Neural progenitor cell (in vitro differentiated cells): ENCODE measurements around the gene PCDH1.
A peak's percentile ranks its signal among the peaks of the same experiment; 100 is the strongest.

ENCODE experiments used
- CTCF ChIP-seq: fragments of 200-600 bp; sonication (generic); IDR thresholded peaks from 2 replicates; pipeline ENCODE4 v1.5.1; 2017; ENCODE audit warnings: antibody characterized with exemption, mild to moderate bottlenecking
- EZH2 ChIP-seq: fragments of 200-600 bp; sonication (generic); IDR thresholded peaks from 2 replicates; pipeline ENCODE4 v1.6.1; 2017; ENCODE audit warnings: antibody characterized with exemption, mild to moderate bottlenecking, moderate library complexity
- EZH2phosphoT487 ChIP-seq: fragments of 200-600 bp; sonication (generic); IDR thresholded peaks from 2 replicates; pipeline ENCODE4 v1.6.1; 2017; ENCODE audit warnings: antibody characterized with exemption

GRCh38 chr5:141825791-141826560 lies 52.2 kb downstream of the PCDH1 start:
- TF ChIP-seq CTCF (peak; percentile 64), EZH2phosphoT487 (no peak), EZH2 (no peak)
